H1 (cell line): ENCODE measurements around the gene HOXB8. TPM values are rescaled to one million over a fixed set of nuclear protein-coding genes. Genes with fewer than 3 reads are reported as not detected.

Experiments
- CBX8 ChIP-seq: fragments of 300-800, 300-1000 bp; sonication (generic); IDR thresholded peaks from 2 replicates; pipeline ENCODE4 v1.7.1; 2016; ENCODE audit warnings: low read depth, low read length, borderline replicate concordance
- CHD7 ChIP-seq: fragments of 300-600 bp; sonication (generic); IDR thresholded peaks from 2 replicates; pipeline ENCODE4 v1.7.1; 2012; ENCODE audit warnings: low read length, moderate library complexity, mild to moderate bottlenecking, inconsistent platforms; ENCODE audit not compliant: insufficient replicate concordance
- CTCF ChIP-seq, 3 experiments: IDR thresholded peaks; 1 replicate in 2 of 3; 2 replicates in 1 of 3; pipeline versions ENCODE4 v1.5.1 to v1.6.1; 2011; ENCODE audit warnings: low read length in 3 of 3, mild to moderate bottlenecking in 3 of 3, inconsistent platforms in 2 of 3, low read depth in 1 of 3, moderate library complexity in 1 of 3; ENCODE audit not compliant: insufficient read depth in 1 of 3; ENCODE audit errors: control extremely low read depth in 1 of 3
- EGR1 ChIP-seq: IDR thresholded peaks from 2 replicates; pipeline ENCODE4 v1.6.1; 2011; ENCODE audit warnings: low read depth, low read length, borderline replicate concordance
- JUND ChIP-seq: IDR thresholded peaks from 2 replicates; pipeline ENCODE4 v1.6.1; 2011; ENCODE audit warnings: mild to moderate bottlenecking, improper control_type of control experiment, low read length
- SUZ12 ChIP-seq: fragments of 200-600 bp; sonication (generic); IDR thresholded peaks from 2 replicates; pipeline ENCODE4 v1.6.1; 2012; ENCODE audit warnings: mild to moderate bottlenecking, inconsistent platforms, low read length, moderate library complexity, mixed read lengths
- polyA plus RNA-seq, 7 experiments: library from polyadenylated mRNA; depleted of rRNA in 3 of 7; stranded (reverse) in 5 of 7; unstranded in 2 of 7; fragments of >200 nt in 5 of 7; fragments of 200-250 nt in 2 of 7; gene quantifications; 1 replicate in 5 of 7; 2 replicates in 1 of 7; 4 replicates in 1 of 7; pipeline versions ENCODE4 v1.2.1 to v1.2.3, GENCODE V29; 2011 to 2013; ENCODE audit warnings: missing spikeins in 2 of 7, mixed read lengths in 2 of 7
- total RNA-seq: library from RNA; stranded (reverse); fragmentation: NEBNext Ultra II Directional; extraction: Animal tissue kit (Norgen Biotek cat#: 25700); gene quantifications from 2 replicates; pipeline ENCODE4 v1.2.1, GENCODE V29; 2021

HOXB8 gene
- total and polyA plus RNA-seq, 2 of the 8 experiments (the other 6 are each of a cell fraction or from before 2014, with no cell fraction given): not detected

GRCh38 chr17:48597778-48598631 lies 17.1 kb downstream of the HOXB8 start (continued):
- TF ChIP-seq CHD7 (no peak), CTCF (IDR thresholded peaks at IDR 0.05; ENCODE audit: control extremely low read depth in 1 of 3, insufficient read depth in 1 of 3, low read depth in 1 of 3, low read length in 3 of 3) (peak in 1 of 3 experiments; percentile 5; a peak in 1 of 4 replicates), EGR1 (peak; percentile 56; the same call in 1 of the 2 replicates), SUZ12 (peak; percentile 100), CBX8 (peak; percentile 84), JUND (no peak)
